ENCODE results near the gene WDR36.

Gene WDR36

GRCh38 chr5:111106320-111106948, 14.3 kb downstream of the WDR36 start:
- DNase-seq (ENCODE audit: low spot score): no peak

- DNase-seq (ENCODE audit: low spot score): no peak
Observed at GRCh38 chr5:111107371-111107770, 15.2 kb downstream of the WDR36 start.

- no peak for DNase-seq (ENCODE audit: low spot score)
Observed at GRCh38 chr5:111111956-111112355, 19.8 kb downstream of the WDR36 start.

GRCh38 chr5:111113678-111114077, 21.5 kb downstream of the WDR36 start:
- DNase-seq (ENCODE audit: low spot score): no peak

GRCh38 chr5:111115229-111115628, 23.1 kb downstream of the WDR36 start:
- no peak for DNase-seq (ENCODE audit: low spot score)

- no peak for DNase-seq (ENCODE audit: low spot score)
Observed at GRCh38 chr5:111116550-111116949, 24.4 kb downstream of the WDR36 start.

GRCh38 chr5:111117136-111117535, 25.0 kb downstream of the WDR36 start:
- no peak for DNase-seq (ENCODE audit: low spot score)

GRCh38 chr5:111119221-111119620, 27.1 kb downstream of the WDR36 start:
- DNase-seq (ENCODE audit: low spot score): no peak

GRCh38 chr5:111119856-111120255, 27.7 kb downstream of the WDR36 start:
- DNase-seq (ENCODE audit: low spot score): no peak

GRCh38 chr5:111120911-111121310, 28.8 kb downstream of the WDR36 start:
- DNase-seq (ENCODE audit: low spot score): no peak

GRCh38 chr5:111121926-111122325, 29.8 kb downstream of the WDR36 start:
- DNase-seq (ENCODE audit: low spot score): no peak

GRCh38 chr5:111122398-111122797, 30.2 kb downstream of the WDR36 start:
- no peak for DNase-seq (ENCODE audit: low spot score)

- no peak for DNase-seq (ENCODE audit: low spot score)
Observed at GRCh38 chr5:111124793-111125192, 32.6 kb downstream of the WDR36 start.

GRCh38 chr5:111126896-111127295, 34.7 kb downstream of the WDR36 start:
- DNase-seq (ENCODE audit: low spot score): no peak

GRCh38 chr5:111127453-111128195, 35.5 kb downstream of the WDR36 start:
- no peak for DNase-seq (ENCODE audit: low spot score)

- peak; percentile 28 for DNase-seq (ENCODE audit: low spot score)
Observed at GRCh38 chr5:111129938-111130337, 37.8 kb downstream of the WDR36 start.

GRCh38 chr5:111131356-111131755, 39.2 kb downstream of the WDR36 start:
- DNase-seq (ENCODE audit: low spot score): no peak

- DNase-seq (ENCODE audit: low spot score): no peak
Observed at GRCh38 chr5:111132076-111132475, 39.9 kb downstream of the WDR36 start.

- DNase-seq (ENCODE audit: low spot score): no peak
Observed at GRCh38 chr5:111132731-111133435, 40.7 kb downstream of the WDR36 start.

GRCh38 chr5:111133436-111133751, 41.2 kb downstream of the WDR36 start:
- no peak for DNase-seq (ENCODE audit: low spot score)

GRCh38 chr5:111134087-111134486, 41.9 kb downstream of the WDR36 start:
- DNase-seq (ENCODE audit: low spot score): peak; percentile 75

GRCh38 chr5:111134864-111135263, 42.7 kb downstream of the WDR36 start:
- no peak for DNase-seq (ENCODE audit: low spot score)

GRCh38 chr5:111135363-111135762, 43.2 kb downstream of the WDR36 start:
- no peak for DNase-seq (ENCODE audit: low spot score)

Data from GM03348 (cell line).